ES-I3 (cell line): ENCODE data around the gene INPP5D.
"Not testable (repeated sequence)": the region's sequence is repeated elsewhere in the genome, so short reads cannot be mapped to it uniquely, and the experiment has no call there.

Source experiments
- H3K36me3 ChIP-seq: 2 replicates; pipeline ENCODE4 v1.6.1; 2013; ENCODE audit warnings: mild to moderate bottlenecking, low read length, control low read depth, moderate library complexity; ENCODE audit not compliant: insufficient read depth
- H3K4me1 ChIP-seq: 2 replicates; pipeline ENCODE4 v1.6.1; 2013; ENCODE audit warnings: mild to moderate bottlenecking, control low read depth, low read length; ENCODE audit not compliant: insufficient read depth
- H3K9ac ChIP-seq: 2 replicates; pipeline ENCODE4 v1.6.1; 2013; ENCODE audit warnings: low read depth, mild to moderate bottlenecking, low read length, moderate library complexity
- H3K9me3 ChIP-seq: 2 replicates; pipeline ENCODE4 v1.6.1; 2013; ENCODE audit warnings: mild to moderate bottlenecking, low read length, moderate library complexity; ENCODE audit not compliant: control insufficient read depth, insufficient read depth

The INPP5D gene

GRCh38 chr2:233059797-233060500 lies at the start of gene INPP5D:
TSS of gene INPP5D (plus strand) at chr2:233060342. CDS start at chr2:233060479, 137 bp downstream.
- H3K36me3 ChIP-seq = no peaks in the 10 kb centered on the region

GRCh38 chr2:233010569-233011267 lies 49.4 kb upstream of the INPP5D start:
- Histone ChIP-seq H3K36me3 (no peaks in the 10 kb centered on the region), H3K9me3 (no peaks in the 10 kb centered on the region), H3K9ac (no peak overlapping the region), H3K4me1 (no peaks in the 10 kb centered on the region)

More at GRCh38 chr2:233059797-233060500, at the start of gene INPP5D:
- H3K4me1 ChIP-seq = peaks cover 22% of the 10 kb centered on the region
- H3K9me3 ChIP-seq = no peaks in the 10 kb centered on the region
- no peak within 1 kb of the TSS for H3K9ac ChIP-seq

- H3K9ac ChIP-seq = no peak overlapping the region
- H3K4me1 ChIP-seq = no peaks in the 10 kb centered on the region
- H3K9me3 ChIP-seq = no peaks in the 10 kb centered on the region
- no peaks in the 10 kb centered on the region for H3K36me3 ChIP-seq
Observed at GRCh38 chr2:233011268-233011650, 48.9 kb upstream of the INPP5D start.

- no peaks in the 10 kb centered on the region for H3K9me3 ChIP-seq
- no peak overlapping the region for H3K9ac ChIP-seq
- no peaks in the 10 kb centered on the region for H3K36me3 ChIP-seq
- no peaks in the 10 kb centered on the region for H3K4me1 ChIP-seq
Observed at GRCh38 chr2:233011702-233012131, 48.4 kb upstream of the INPP5D start.

GRCh38 chr2:233012301-233012971 lies 47.7 kb upstream of the INPP5D start:
- H3K4me1 ChIP-seq = no peaks in the 10 kb centered on the region
- H3K36me3 ChIP-seq = no peaks in the 10 kb centered on the region
- no peaks in the 10 kb centered on the region for H3K9me3 ChIP-seq
- no peak overlapping the region for H3K9ac ChIP-seq

GRCh38 chr2:233013027-233013461 lies 47.1 kb upstream of the INPP5D start, which contains the start of gene NGEF:
TSS of gene NGEF (minus strand) at chr2:233013256. CDS start at chr2:232974890, 38,366 bp downstream.
- Histone ChIP-seq H3K36me3 (no peaks in the 10 kb centered on the region), H3K9me3 (no peaks in the 10 kb centered on the region), H3K9ac (no peak within 1 kb of the TSS), H3K4me1 (no peaks in the 10 kb centered on the region)

- H3K9ac ChIP-seq = no peak overlapping the region
- H3K36me3 ChIP-seq = no peaks in the 10 kb centered on the region
- H3K4me1 ChIP-seq = no peaks in the 10 kb centered on the region
- H3K9me3 ChIP-seq = no peaks in the 10 kb centered on the region
Observed at GRCh38 chr2:233013650-233014049, 46.5 kb upstream of the INPP5D start.

- H3K9ac ChIP-seq = no peak overlapping the region
- no peaks in the 10 kb centered on the region for H3K36me3 ChIP-seq
- no peaks in the 10 kb centered on the region for H3K9me3 ChIP-seq
- H3K4me1 ChIP-seq = no peaks in the 10 kb centered on the region
Observed at GRCh38 chr2:233015019-233015645, 45.0 kb upstream of the INPP5D start.

- H3K36me3 ChIP-seq = no peaks in the 10 kb centered on the region
- no peaks in the 10 kb centered on the region for H3K4me1 ChIP-seq
- H3K9me3 ChIP-seq = no peaks in the 10 kb centered on the region
Observed at GRCh38 chr2:233017947-233018346, 42.2 kb upstream of the INPP5D start.

GRCh38 chr2:233019610-233020009 lies 40.5 kb upstream of the INPP5D start:
- not testable (repeated sequence) for H3K36me3 ChIP-seq, H3K9ac ChIP-seq, H3K9me3 ChIP-seq

More at GRCh38 chr2:233017947-233018346, 42.2 kb upstream of the INPP5D start:
- no peak overlapping the region for H3K9ac ChIP-seq

GRCh38 chr2:233020454-233020853 lies 39.7 kb upstream of the INPP5D start:
- peaks cover 2% of the 10 kb centered on the region for H3K4me1 ChIP-seq
- H3K9me3 ChIP-seq = no peaks in the 10 kb centered on the region
- H3K9ac ChIP-seq = no peak overlapping the region
- no peaks in the 10 kb centered on the region for H3K36me3 ChIP-seq

More at GRCh38 chr2:233019610-233020009, 40.5 kb upstream of the INPP5D start:
- not testable (repeated sequence) for H3K4me1 ChIP-seq

- Histone ChIP-seq H3K36me3 (no peaks in the 10 kb centered on the region), H3K4me1 (peaks cover 5% of the 10 kb centered on the region), H3K9ac (no peak overlapping the region), H3K9me3 (no peaks in the 10 kb centered on the region)
Observed at GRCh38 chr2:233021771-233022170, 38.4 kb upstream of the INPP5D start.

GRCh38 chr2:233022561-233022960 lies 37.6 kb upstream of the INPP5D start:
- peaks cover 5% of the 10 kb centered on the region for H3K4me1 ChIP-seq
- H3K9me3 ChIP-seq = no peaks in the 10 kb centered on the region
- no peak overlapping the region for H3K9ac ChIP-seq
- H3K36me3 ChIP-seq = no peaks in the 10 kb centered on the region
